WERI-Rb-1 (cell line): Measurements from ENCODE around the gene SERBP1.

Experiments used
- DNase-seq: peaks from one replicate; pipeline ENCODE4 v3.0.0-alpha.2; 2020
- H3K27ac ChIP-seq: fragments of 250-450 bp; sonication (Bioruptor Pico); 2 replicates; pipeline ENCODE4 v1.5.1; 2020; ENCODE audit warnings: mild to moderate bottlenecking, moderate library complexity
- H3K27me3 ChIP-seq: fragments of 250-450 bp; sonication (Bioruptor Pico); 2 replicates; pipeline ENCODE4 v1.5.1; 2021; ENCODE audit warnings: mild to moderate bottlenecking, low read depth, moderate library complexity; ENCODE audit not compliant: insufficient read depth, severe bottlenecking
- H3K36me3 ChIP-seq: fragments of 250-450 bp; sonication (Bioruptor Pico); 2 replicates; pipeline ENCODE4 v1.5.1; 2020; ENCODE audit warnings: mild to moderate bottlenecking, moderate library complexity
- H3K4me3 ChIP-seq: 2 replicates; pipeline ENCODE4 v1.5.1; 2011; ENCODE audit warnings: low read depth, mild to moderate bottlenecking, control low read depth, low read length
- H3K9me3 ChIP-seq: fragments of 250-450 bp; sonication (Bioruptor Pico); 2 replicates; pipeline ENCODE4 v1.5.1; 2021; ENCODE audit warnings: mild to moderate bottlenecking, moderate library complexity; ENCODE audit not compliant: severe bottlenecking
- CTCF ChIP-seq: IDR thresholded peaks from 2 replicates; pipeline ENCODE4 v1.5.1; 2011; ENCODE audit warnings: low read depth, mild to moderate bottlenecking, control low read depth, inconsistent platforms, low read length

SERBP1 gene

GRCh38 chr1:67372898-67373297, 57.3 kb downstream of the SERBP1 start:
- Histone ChIP-seq H3K27ac (no peak overlapping the region), H3K36me3 (no peaks in the 10 kb centered on the region), H3K9me3 (no peaks in the 10 kb centered on the region), H3K27me3 (no peaks in the 10 kb centered on the region), H3K4me3 (no peak overlapping the region)
- DNase-seq = no peak
- TF ChIP-seq CTCF = no peak

- H3K9me3 ChIP-seq = no peaks in the 10 kb centered on the region
- no peak overlapping the region for H3K4me3 ChIP-seq
- no peaks in the 10 kb centered on the region for H3K36me3 ChIP-seq
- TF ChIP-seq CTCF = no peak
- H3K27ac ChIP-seq = no peak overlapping the region
- no peak for DNase-seq
- no peaks in the 10 kb centered on the region for H3K27me3 ChIP-seq
Observed at GRCh38 chr1:67372136-67372535, 58.1 kb downstream of the SERBP1 start.

- Histone ChIP-seq H3K27me3 (no peaks in the 10 kb centered on the region), H3K36me3 (no peaks in the 10 kb centered on the region), H3K9me3 (no peaks in the 10 kb centered on the region), H3K27ac (no peak overlapping the region), H3K4me3 (no peak overlapping the region)
- TF ChIP-seq CTCF = no peak
- no peak for DNase-seq
Observed at GRCh38 chr1:67371681-67372080, 58.5 kb downstream of the SERBP1 start.

GRCh38 chr1:67371043-67371442, 59.2 kb downstream of the SERBP1 start:
- Histone ChIP-seq H3K27ac (no peak overlapping the region), H3K36me3 (no peaks in the 10 kb centered on the region), H3K9me3 (no peaks in the 10 kb centered on the region), H3K27me3 (no peaks in the 10 kb centered on the region), H3K4me3 (no peak overlapping the region)
- no peak for DNase-seq
- no peak for TF ChIP-seq CTCF

- no peak for DNase-seq
- no peak for TF ChIP-seq CTCF
- no peaks in the 10 kb centered on the region for H3K36me3 ChIP-seq
Observed at GRCh38 chr1:67368046-67368514, 62.1 kb downstream of the SERBP1 start.

GRCh38 chr1:67367370-67368045, 62.7 kb downstream of the SERBP1 start:
- no peak overlapping the region for H3K4me3 ChIP-seq
- no peaks in the 10 kb centered on the region for H3K36me3 ChIP-seq
- DNase-seq = no peak
- no peak for TF ChIP-seq CTCF
- H3K27ac ChIP-seq = no peak overlapping the region
- no peaks in the 10 kb centered on the region for H3K9me3 ChIP-seq
- H3K27me3 ChIP-seq = no peaks in the 10 kb centered on the region

More at GRCh38 chr1:67368046-67368514, 62.1 kb downstream of the SERBP1 start:
- no peak overlapping the region for H3K27ac ChIP-seq
- H3K4me3 ChIP-seq = no peak overlapping the region
- no peaks in the 10 kb centered on the region for H3K9me3 ChIP-seq
- no peaks in the 10 kb centered on the region for H3K27me3 ChIP-seq
